ENCODE measurements around the gene KIFBP. TPM values are rescaled to one million over a fixed set of nuclear protein-coding genes. Genes with fewer than 3 reads are reported as not detected.

KIFBP gene
- total RNA-seq, 4 donors from 2014 or later: 21.9 to 23.8 (median 22.9) TPM

DNA sequence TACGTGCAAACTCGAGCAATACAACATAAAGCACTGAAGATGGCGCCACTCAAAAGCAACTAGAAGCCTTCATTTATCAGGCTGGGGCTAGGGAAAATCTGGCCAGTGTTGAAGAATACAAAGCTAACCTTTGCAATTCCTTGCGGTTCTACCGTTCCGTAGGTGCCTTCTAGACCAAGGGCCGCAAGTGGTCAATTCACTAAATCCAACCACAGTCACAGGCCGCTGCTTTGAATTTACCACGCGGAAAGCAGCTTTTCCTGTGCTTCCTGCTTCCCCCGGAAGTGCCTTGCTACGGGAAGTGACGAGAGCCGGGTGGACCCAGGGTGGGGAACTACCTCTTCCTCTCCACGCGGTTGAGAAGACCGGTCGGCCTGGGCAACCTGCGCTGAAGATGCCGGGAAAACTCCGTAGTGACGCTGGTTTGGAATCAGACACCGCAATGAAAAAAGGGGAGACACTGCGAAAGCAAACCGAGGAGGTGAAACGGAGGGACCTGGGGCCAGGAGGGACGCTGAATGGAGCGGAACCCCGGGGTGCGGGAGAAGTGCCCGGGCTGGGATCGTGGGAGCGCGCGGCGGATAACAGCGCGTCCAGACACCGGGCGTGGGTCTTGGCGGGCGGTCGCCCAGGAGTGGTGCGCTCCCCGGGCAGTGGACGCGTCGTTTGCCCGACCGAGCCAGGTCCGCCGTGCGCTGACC is 32.6 kb upstream of the KIFBP start, which contains the start of gene DDX21:
TSS of gene DDX21 (plus strand) at position 339 of the 701 bp plus-strand sequence. CDS start at position 395, 56 bp downstream.
- TF ChIP-seq, protein P1, sequence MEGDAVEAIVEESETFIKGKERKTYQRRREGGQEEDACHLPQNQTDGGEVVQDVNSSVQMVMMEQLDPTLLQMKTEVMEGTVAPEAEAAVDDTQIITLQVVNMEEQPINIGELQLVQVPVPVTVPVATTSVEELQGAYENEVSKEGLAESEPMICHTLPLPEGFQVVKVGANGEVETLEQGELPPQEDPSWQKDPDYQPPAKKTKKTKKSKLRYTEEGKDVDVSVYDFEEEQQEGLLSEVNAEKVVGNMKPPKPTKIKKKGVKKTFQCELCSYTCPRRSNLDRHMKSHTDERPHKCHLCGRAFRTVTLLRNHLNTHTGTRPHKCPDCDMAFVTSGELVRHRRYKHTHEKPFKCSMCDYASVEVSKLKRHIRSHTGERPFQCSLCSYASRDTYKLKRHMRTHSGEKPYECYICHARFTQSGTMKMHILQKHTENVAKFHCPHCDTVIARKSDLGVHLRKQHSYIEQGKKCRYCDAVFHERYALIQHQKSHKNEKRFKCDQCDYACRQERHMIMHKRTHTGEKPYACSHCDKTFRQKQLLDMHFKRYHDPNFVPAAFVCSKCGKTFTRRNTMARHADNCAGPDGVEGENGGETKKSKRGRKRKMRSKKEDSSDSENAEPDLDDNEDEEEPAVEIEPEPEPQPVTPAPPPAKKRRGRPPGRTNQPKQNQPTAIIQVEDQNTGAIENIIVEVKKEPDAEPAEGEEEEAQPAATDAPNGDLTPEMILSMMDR (IDR thresholded peaks at IDR 0.05): no peak
- TF ChIP-seq POLR2A (IDR thresholded peaks at IDR 0.05): no peak
- peak; percentile 88 to 98 for DNase-seq (ENCODE audit: low spot score in 2 of 2)
- WGBS, 2 donors: 0 to 1% methylated on average over 45 to 51 of the region's 53 CpGs
- H3K4me3 ChIP-seq (ENCODE audit: low read depth, poor library complexity, severe bottlenecking): peak within 1 kb of the TSS; percentile 93
- intact Hi-C loops (cut with DNase I; ENCODE audit: low total_unique reads): no loop called here

DNA sequence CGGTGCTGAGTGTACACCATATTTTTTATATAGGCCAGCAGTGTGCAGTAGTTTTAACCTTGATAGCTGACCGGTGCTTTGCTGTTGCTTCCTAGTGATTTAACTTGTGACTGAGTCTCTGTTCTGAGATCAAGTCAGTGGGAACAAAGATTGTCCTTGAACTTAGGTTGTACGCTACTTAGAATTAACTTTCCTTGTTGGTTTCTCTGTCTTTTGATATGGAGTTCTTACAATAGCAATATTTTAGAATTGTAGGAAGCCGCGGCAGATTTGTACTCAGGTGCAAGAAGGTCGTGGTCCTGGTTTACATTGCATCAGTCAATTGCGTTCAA is 31.4 kb upstream of the KIFBP start:
- intact Hi-C loops (cut with DNase I; ENCODE audit: low total_unique reads): no loop called here
- no peak for TF ChIP-seq POLR2A (IDR thresholded peaks at IDR 0.05)
- TF ChIP-seq, protein P1 (IDR thresholded peaks at IDR 0.05): no peak
- no peak for DNase-seq (ENCODE audit: low spot score in 2 of 2)
- 63 to 64% methylated on average over 7 of the region's 7 CpGs for WGBS, 2 donors
- H3K4me3 ChIP-seq (ENCODE audit: low read depth, poor library complexity, severe bottlenecking): peak overlapping the region; percentile 93

DNA sequence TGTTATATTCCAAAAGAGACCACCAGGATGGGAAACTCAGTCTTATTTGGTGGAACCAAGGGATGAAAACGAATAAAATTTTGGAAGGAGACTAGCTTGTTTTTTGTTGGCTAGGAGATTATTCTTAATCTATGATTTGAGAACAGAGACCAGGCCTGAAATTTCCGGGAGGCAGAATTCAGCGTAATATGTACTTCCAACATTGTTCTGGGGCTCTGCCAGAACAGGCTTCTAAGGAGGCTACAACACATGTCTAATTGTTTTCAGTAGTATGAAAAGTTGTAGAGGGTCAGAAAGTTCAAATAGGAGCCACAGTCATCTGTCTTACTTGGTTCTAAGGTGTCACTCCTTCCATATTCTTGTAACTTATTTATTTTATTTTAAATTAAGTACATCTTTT is 30.9 kb upstream of the KIFBP start:
- WGBS, 2 donors: 66 to 67% methylated on average over 3 of the region's 3 CpGs
- H3K4me3 ChIP-seq (ENCODE audit: low read depth, poor library complexity, severe bottlenecking): no peak overlapping the region
- intact Hi-C loops (cut with DNase I; ENCODE audit: low total_unique reads): no loop called here
- DNase-seq (ENCODE audit: low spot score in 2 of 2): no peak
- TF ChIP-seq, protein P1 (IDR thresholded peaks at IDR 0.05): no peak
- TF ChIP-seq POLR2A (IDR thresholded peaks at IDR 0.05): no peak

DNA sequence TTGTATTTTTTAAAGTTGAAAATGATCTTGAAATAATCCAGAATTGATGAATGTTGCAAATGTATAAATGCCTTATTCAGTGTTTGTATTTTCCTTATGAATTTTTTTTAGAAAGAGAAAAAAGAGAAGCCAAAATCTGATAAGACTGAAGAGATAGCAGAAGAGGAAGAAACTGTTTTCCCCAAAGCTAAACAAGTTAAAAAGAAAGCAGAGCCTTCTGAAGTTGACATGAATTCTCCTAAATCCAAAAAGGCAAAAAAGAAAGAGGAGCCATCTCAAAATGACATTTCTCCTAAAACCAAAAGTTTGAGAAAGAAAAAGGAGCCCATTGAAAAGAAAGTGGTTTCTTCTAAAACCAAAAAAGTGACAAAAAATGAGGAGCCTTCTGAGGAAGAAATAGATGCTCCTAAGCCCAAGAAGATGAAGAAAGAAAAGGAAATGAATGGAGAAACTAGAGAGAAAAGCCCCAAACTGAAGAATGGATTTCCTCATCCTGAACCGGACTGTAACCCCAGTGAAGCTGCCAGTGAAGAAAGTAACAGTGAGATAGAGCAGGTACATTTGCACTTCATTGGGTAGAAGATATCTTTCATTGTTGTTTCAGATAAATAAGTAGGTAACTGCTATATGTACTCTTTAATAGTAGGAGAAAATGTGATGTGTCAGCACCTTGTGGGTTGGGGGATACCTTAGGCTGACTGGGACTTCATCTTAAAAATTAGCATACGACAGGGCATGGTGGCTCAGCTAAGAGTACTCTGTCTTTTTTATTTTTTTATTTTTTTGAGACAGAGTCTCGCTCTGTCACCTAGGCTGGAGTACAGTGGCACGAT is 28.7 kb upstream of the KIFBP start:
- TF ChIP-seq POLR2A (IDR thresholded peaks at IDR 0.05): no peak
- TF ChIP-seq, protein P1 (IDR thresholded peaks at IDR 0.05): no peak
- WGBS, 2 donors: 93 to 94% methylated on average over 4 of the region's 4 CpGs
- no peak overlapping the region for H3K4me3 ChIP-seq (ENCODE audit: low read depth, poor library complexity, severe bottlenecking)
- DNase-seq (ENCODE audit: low spot score in 2 of 2): no peak
- intact Hi-C loops (cut with DNase I; ENCODE audit: low total_unique reads): no loop called here

DNA sequence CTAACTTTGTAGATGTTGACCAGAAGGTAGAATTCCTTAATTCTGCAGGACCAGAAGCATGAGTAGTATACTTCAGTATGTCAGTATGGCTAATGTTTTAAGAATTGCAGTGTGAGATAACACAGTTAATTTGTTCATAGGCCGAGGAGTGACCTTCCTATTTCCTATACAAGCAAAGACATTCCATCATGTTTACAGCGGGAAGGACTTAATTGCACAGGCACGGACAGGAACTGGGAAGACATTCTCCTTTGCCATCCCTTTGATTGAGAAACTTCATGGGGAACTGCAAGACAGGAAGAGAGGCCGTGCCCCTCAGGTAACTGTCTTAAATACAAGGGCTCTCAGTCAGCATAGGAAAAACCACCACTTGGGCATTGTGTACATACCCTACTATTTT is 25.5 kb upstream of the KIFBP start:
- TF ChIP-seq POLR2A (IDR thresholded peaks at IDR 0.05): no peak
- TF ChIP-seq, protein P1 (IDR thresholded peaks at IDR 0.05): no peak
- intact Hi-C loops (cut with DNase I; ENCODE audit: low total_unique reads): no loop called here
- WGBS, 2 donors: 93 to 98% methylated on average over 4 of the region's 4 CpGs
- H3K4me3 ChIP-seq (ENCODE audit: low read depth, poor library complexity, severe bottlenecking): no peak overlapping the region
- DNase-seq (ENCODE audit: low spot score in 2 of 2): no peak

All from lower leg skin (tissue), 4 donors.